SK-N-SH (cell line): ENCODE measurements around the gene ARHGEF39. TPM values are rescaled to one million over a fixed set of nuclear protein-coding genes. Genes with fewer than 3 reads are reported as not detected.

Experiments
- CTCF ChIA-PET: fragments of 300-600, 350-600 bp; formaldehyde crosslinking; extraction: SDS; loops from one replicate; lab custom pipeline; 2021; lab: Yijun Ruan, JAX
- POLR2A ChIA-PET: fragments of 350-600 bp; sonication (Branson Sonifier 250); formaldehyde crosslinking; extraction: SDS; loops from one replicate; lab custom pipeline; 2020; ENCODE audit warnings: antibody characterized with exemption, inconsistent platforms; lab: Yijun Ruan, JAX
- DNase-seq: peaks from one replicate; pipeline ENCODE4 v3.0.0; 2012
- H2AFZ ChIP-seq: fragments of 200-600 bp; sonication (generic); 2 replicates; pipeline ENCODE4 v1.8.1; 2016; ENCODE audit warnings: antibody characterized with exemption, mild to moderate bottlenecking, low read depth
- H3F3A ChIP-seq: fragments of 200-600 bp; sonication (generic); replicated peaks from 2 replicates; pipeline ENCODE3; 2016; ENCODE audit warnings: antibody characterized with exemption, mild to moderate bottlenecking; ENCODE audit not compliant: insufficient read depth
- H3K27ac ChIP-seq, 2 experiments: fragments of 200-500 bp in 1 of 2; fragments of 200-600 bp in 1 of 2; sonication (Bioruptor generic) in 1 of 2; sonication (generic), shearing (Covaris generic) in 1 of 2; 2 replicates each; pipeline versions ENCODE4 v1.5.1 to v1.6.1; 2014 to 2016; ENCODE audit warnings: low read depth in 2 of 2, inconsistent platforms in 1 of 2, low read length in 1 of 2, mild to moderate bottlenecking in 1 of 2, mixed read lengths in 1 of 2
- H3K27me3 ChIP-seq: fragments of 200-600 bp; sonication (generic), shearing (Covaris generic); 2 replicates; pipeline ENCODE4 v1.6.1; 2016; ENCODE audit warnings: mixed run types; ENCODE audit not compliant: insufficient read depth
- H3K36me3 ChIP-seq, 2 experiments: fragments of 200-500 bp in 1 of 2; fragments of 200-600 bp in 1 of 2; sonication (Bioruptor generic) in 1 of 2; sonication (generic) in 1 of 2; replicated peaks in 1 of 2; 2 replicates each; pipeline versions ENCODE3 to v1.5.1; 2014 to 2016; ENCODE audit warnings: low read length in 1 of 2, mild to moderate bottlenecking in 1 of 2; ENCODE audit not compliant: insufficient read depth in 2 of 2, control insufficient read depth in 1 of 2
- H3K4me1 ChIP-seq, 2 experiments: fragments of 200-500 bp in 1 of 2; fragments of 200-600 bp in 1 of 2; sonication (Bioruptor generic) in 1 of 2; sonication (generic), shearing (Covaris generic) in 1 of 2; 2 replicates each; pipeline versions ENCODE4 v1.5.1 to v1.6.1; 2014 to 2016; ENCODE audit warnings: low read depth in 1 of 2, low read length in 1 of 2, mixed run types in 1 of 2; ENCODE audit not compliant: insufficient read depth in 2 of 2, control insufficient read depth in 1 of 2
- H3K4me2 ChIP-seq: fragments of 200-600 bp; sonication (generic), shearing (Covaris generic); 2 replicates; pipeline ENCODE4 v1.6.1; 2017; ENCODE audit warnings: mixed run types
- H3K4me3 ChIP-seq, 2 experiments: fragments of 200-500 bp in 1 of 2; fragments of 200-600 bp in 1 of 2; sonication (Bioruptor generic) in 1 of 2; sonication (generic), shearing (Covaris generic) in 1 of 2; 2 replicates each; pipeline versions ENCODE4 v1.5.1 to v1.8.1; 2014 to 2016; ENCODE audit warnings: low read depth in 2 of 2, inconsistent platforms in 1 of 2, low read length in 1 of 2, mild to moderate bottlenecking in 1 of 2, mixed read lengths in 1 of 2, moderate library complexity in 1 of 2
- H3K79me2 ChIP-seq: fragments of 200-600 bp; sonication (generic); 2 replicates; pipeline ENCODE4 v1.8.1; 2017; ENCODE audit warnings: mild to moderate bottlenecking; ENCODE audit not compliant: insufficient read depth
- H3K9ac ChIP-seq: fragments of 200-600 bp; sonication (generic); 2 replicates; pipeline ENCODE4 v1.6.1; 2017; ENCODE audit warnings: mixed run types
- H3K9me2 ChIP-seq: fragments of 200-600 bp; sonication (generic); 2 replicates; pipeline ENCODE4 v1.6.1; 2017; ENCODE audit warnings: mixed run types
- H3K9me3 ChIP-seq: fragments of 200-600 bp; sonication (generic); 2 replicates; pipeline ENCODE4 v1.6.1; 2017; ENCODE audit warnings: mixed run types, mild to moderate bottlenecking, moderate library complexity
- H4K20me1 ChIP-seq: fragments of 200-600 bp; sonication (generic); 2 replicates; pipeline ENCODE4 v1.6.1; 2017; ENCODE audit warnings: mild to moderate bottlenecking, mixed run types; ENCODE audit not compliant: insufficient read depth
- EP300 ChIP-seq, 2 experiments: IDR thresholded peaks; 2 replicates each; pipeline versions ENCODE4 v1.4.0 to v1.6.1; 2012; ENCODE audit warnings: borderline replicate concordance in 1 of 2, low read depth in 1 of 2, low read length in 1 of 2
- EZH2phosphoT487 ChIP-seq: fragments of 200-600 bp; sonication (generic); IDR thresholded peaks from 2 replicates; pipeline ENCODE4 v1.6.1; 2017; ENCODE audit warnings: low read depth, mixed run types, mild to moderate bottlenecking, antibody characterized with exemption, moderate library complexity, borderline replicate concordance
- FOXJ3 ChIP-seq: sonication (generic); formaldehyde crosslinking; IDR thresholded peaks from 2 replicates; pipeline ENCODE4 v1.5.1; 2020; ENCODE audit warnings: mild to moderate bottlenecking, missing genetic modification reagents
- NRF1 ChIP-seq: IDR thresholded peaks from 2 replicates; pipeline ENCODE4 v1.6.1; 2012; ENCODE audit warnings: low read depth, mild to moderate bottlenecking, low read length
- RCOR1 ChIP-seq: fragments of 150-350 bp; IDR thresholded peaks from 2 replicates; pipeline ENCODE4 v1.6.1; 2017; ENCODE audit warnings: antibody characterized with exemption, low read length
- REST ChIP-seq: IDR thresholded peaks from 2 replicates; pipeline ENCODE4 v1.6.1; 2012; ENCODE audit warnings: mild to moderate bottlenecking, low read depth, low read length, moderate library complexity
- SIN3A ChIP-seq: IDR thresholded peaks from 2 replicates; pipeline ENCODE4 v1.6.1; 2012; ENCODE audit warnings: low read depth, mild to moderate bottlenecking, low read length, moderate library complexity, borderline replicate concordance
- USF2 ChIP-seq: fragments of 150-350 bp; IDR thresholded peaks from 2 replicates; pipeline ENCODE4 v1.6.1; 2017; ENCODE audit warnings: antibody characterized with exemption, low read length, low read depth, borderline replicate concordance
- WGBS: methylation state at CpG from one replicate; pipeline ENCODE4 v1.1.6; 2017; ENCODE audit warnings: low lambda C conversion rate; 5-methylcytosine and 5-hydroxymethylcytosine counted together
- polyA plus RNA-seq, 3 experiments: library from polyadenylated mRNA; depleted of rRNA; stranded (reverse); fragments of >200 nt; gene quantifications; 2 replicates each; pipeline ENCODE4 v1.2.3, GENCODE V29; 2012
- TF ChIP-seq, protein P1 (sequence below): IDR thresholded peaks from 2 replicates; pipeline ENCODE4; 2012
- TF ChIP-seq, protein P2 (sequence below): IDR thresholded peaks from 2 replicates; pipeline ENCODE4 v1.4.0; 2012; ENCODE audit warnings: low read depth

Gene ARHGEF39
- polyA plus RNA-seq, 1 of the 3 experiments (the other 2 are of a cell fraction): 4.9 TPM

- no peak for TF ChIP-seq USF2
- TF ChIP-seq EP300 (IDR thresholded peaks at IDR 0.05; ENCODE audit: borderline replicate concordance in 1 of 2, low read depth in 1 of 2, low read length in 1 of 2): no peak
- TF ChIP-seq SIN3A: no peak
- TF ChIP-seq, protein P1, sequence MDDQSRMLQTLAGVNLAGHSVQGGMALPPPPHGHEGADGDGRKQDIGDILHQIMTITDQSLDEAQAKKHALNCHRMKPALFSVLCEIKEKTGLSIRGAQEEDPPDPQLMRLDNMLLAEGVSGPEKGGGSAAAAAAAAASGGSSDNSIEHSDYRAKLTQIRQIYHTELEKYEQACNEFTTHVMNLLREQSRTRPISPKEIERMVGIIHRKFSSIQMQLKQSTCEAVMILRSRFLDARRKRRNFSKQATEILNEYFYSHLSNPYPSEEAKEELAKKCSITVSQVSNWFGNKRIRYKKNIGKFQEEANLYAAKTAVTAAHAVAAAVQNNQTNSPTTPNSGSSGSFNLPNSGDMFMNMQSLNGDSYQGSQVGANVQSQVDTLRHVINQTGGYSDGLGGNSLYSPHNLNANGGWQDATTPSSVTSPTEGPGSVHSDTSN: no peak
- TF ChIP-seq FOXJ3 (CRISPR knock-in tag): no peak
- TF ChIP-seq EZH2phosphoT487: no peak
Measured at GRCh38 chr9:35667939-35668338, 2.9 kb upstream of the ARHGEF39 start (continued).

GRCh38 chr9:35666549-35666948 is 1.6 kb upstream of the ARHGEF39 start:
- WGBS: 95% methylated on average over 5 of the region's 5 CpGs
- H2AFZ ChIP-seq: no peak overlapping the region
- no peak for DNase-seq
- no peaks in the 10 kb centered on the region for H3K9me3 ChIP-seq
- no peak overlapping the region for H3K9ac ChIP-seq
- H3K27me3 ChIP-seq: no peaks in the 10 kb centered on the region
- CTCF ChIA-PET: interaction anchor here (1.2 to 3.4 kb wide), 3 partner anchors 9 to 34 kb away, joined by 3 to 30 read pairs (median 6); partner anchors contain the start of genes CCDC107 and RMRP
- H3K79me2 ChIP-seq: peaks cover 14% of the 10 kb centered on the region; the same call in 1 of the 2 replicates
- no peaks in the 10 kb centered on the region for H4K20me1 ChIP-seq
- H3K4me2 ChIP-seq: no peak overlapping the region
- H3F3A ChIP-seq: peaks cover 23% of the 10 kb centered on the region
- peaks cover 0 to 5% of the 10 kb centered on the region in 2 experiments for H3K36me3 ChIP-seq
- POLR2A ChIA-PET: no interaction called here
- H3K4me3 ChIP-seq: no peak overlapping the region
- no peak overlapping the region for H3K27ac ChIP-seq
- H3K9me2 ChIP-seq: no peaks in the 10 kb centered on the region
- TF ChIP-seq, protein P2, sequence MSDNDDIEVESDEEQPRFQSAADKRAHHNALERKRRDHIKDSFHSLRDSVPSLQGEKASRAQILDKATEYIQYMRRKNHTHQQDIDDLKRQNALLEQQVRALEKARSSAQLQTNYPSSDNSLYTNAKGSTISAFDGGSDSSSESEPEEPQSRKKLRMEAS: no peak
- TF ChIP-seq RCOR1 (no peak), USF2 (no peak), REST (no peak), NRF1 (no peak)
- H3K4me1 ChIP-seq: peaks cover 0 to 12% of the 10 kb centered on the region in 2 experiments; a peak in 1 of 4 replicates
